Neural crest cell (in vitro differentiated cells): ENCODE data around the gene CA10. TPM values are rescaled to one million over a fixed set of nuclear protein-coding genes. Genes with fewer than 3 reads are reported as not detected.

Source experiments
- DNase-seq: peaks from one replicate; pipeline ENCODE4 v3.0.0; 2021; ENCODE audit warnings: low read depth, mixed read lengths, low spot score
- H3K27ac Mint-ChIP-seq: one replicate; pipeline ENCODE4 v1.8.0; 2021; ENCODE audit warnings: mild to moderate bottlenecking, mixed read lengths; ENCODE audit not compliant: unreplicated experiment
- H3K27me3 Mint-ChIP-seq: 2 replicates; pipeline ENCODE4 v1.8.0; 2021; ENCODE audit warnings: low read depth, mild to moderate bottlenecking, mixed read lengths
- H3K36me3 Mint-ChIP-seq: 2 replicates; pipeline ENCODE4 v1.8.0; 2021; ENCODE audit warnings: low read depth, mild to moderate bottlenecking, mixed read lengths
- H3K4me1 Mint-ChIP-seq: 2 replicates; pipeline ENCODE4 v1.8.0; 2021; ENCODE audit warnings: mixed read lengths
- H3K4me3 Mint-ChIP-seq: one replicate; pipeline ENCODE4 v1.8.0; 2021; ENCODE audit warnings: mild to moderate bottlenecking, mixed read lengths
- H3K9me3 Mint-ChIP-seq: 2 replicates; pipeline ENCODE4 v1.8.0; 2021; ENCODE audit warnings: mixed read lengths
- CTCF ChIP-seq: fragments of 200-600 bp; sonication (generic); conservative IDR thresholded peaks from 2 replicates; pipeline ENCODE4 v1.5.0; 2021; ENCODE audit warnings: antibody characterized with exemption, mild to moderate bottlenecking
- total RNA-seq: library from RNA; stranded (reverse); gene quantifications from 2 replicates; pipeline ENCODE4 v1.2.1, GENCODE V29; 2021

Gene CA10
- total RNA-seq, 1 donor from 2014 or later, result not detected

GRCh38 chr17:51618476-51618875 lies 540.0 kb downstream of the CA10 start:
- no peak overlapping the region for H3K4me3 Mint-ChIP-seq
- peaks cover 7% of the 10 kb centered on the region for H3K9me3 Mint-ChIP-seq
- no peaks in the 10 kb centered on the region for H3K36me3 Mint-ChIP-seq
- peaks cover 17% of the 10 kb centered on the region for H3K4me1 Mint-ChIP-seq
- H3K27me3 Mint-ChIP-seq, result no peaks in the 10 kb centered on the region
- DNase-seq, result no peak
- H3K27ac Mint-ChIP-seq, result no peak overlapping the region
- TF ChIP-seq CTCF, result no peak

GRCh38 chr17:51617986-51618385 lies 540.5 kb downstream of the CA10 start:
- Mint-ChIP-seq H3K4me1 (peaks cover 17% of the 10 kb centered on the region), H3K4me3 (peak overlapping the region; percentile 20), H3K9me3 (peaks cover 5% of the 10 kb centered on the region), H3K27ac (no peak overlapping the region), H3K27me3 (no peaks in the 10 kb centered on the region), H3K36me3 (no peaks in the 10 kb centered on the region)
- no peak for TF ChIP-seq CTCF
- DNase-seq, result no peak

GRCh38 chr17:51613255-51613654 lies 545.3 kb downstream of the CA10 start:
- no peak for DNase-seq
- no peak overlapping the region for H3K4me3 Mint-ChIP-seq
- no peak for TF ChIP-seq CTCF
- peaks cover 39% of the 10 kb centered on the region for H3K4me1 Mint-ChIP-seq
- H3K9me3 Mint-ChIP-seq, result peaks cover 5% of the 10 kb centered on the region
- no peaks in the 10 kb centered on the region for H3K27me3 Mint-ChIP-seq
- H3K27ac Mint-ChIP-seq, result no peak overlapping the region
- H3K36me3 Mint-ChIP-seq, result no peaks in the 10 kb centered on the region

- Mint-ChIP-seq H3K27ac (no peak overlapping the region), H3K27me3 (no peaks in the 10 kb centered on the region), H3K4me1 (peaks cover 33% of the 10 kb centered on the region)
Measured at GRCh38 chr17:51612692-51613091, 545.8 kb downstream of the CA10 start.

GRCh38 chr17:51611585-51611984 lies 546.9 kb downstream of the CA10 start:
- H3K36me3 Mint-ChIP-seq, result no peaks in the 10 kb centered on the region
- no peaks in the 10 kb centered on the region for H3K27me3 Mint-ChIP-seq
- no peak for TF ChIP-seq CTCF
- H3K27ac Mint-ChIP-seq, result peak overlapping the region; percentile 65
- peaks cover 2% of the 10 kb centered on the region for H3K9me3 Mint-ChIP-seq
- no peak overlapping the region for H3K4me3 Mint-ChIP-seq
- peaks cover 32% of the 10 kb centered on the region for H3K4me1 Mint-ChIP-seq
- peak; percentile 10 for DNase-seq

More at GRCh38 chr17:51612692-51613091, 545.8 kb downstream of the CA10 start:
- H3K9me3 Mint-ChIP-seq, result peaks cover 2% of the 10 kb centered on the region
- TF ChIP-seq CTCF, result no peak
- no peak for DNase-seq
- no peaks in the 10 kb centered on the region for H3K36me3 Mint-ChIP-seq
- H3K4me3 Mint-ChIP-seq, result no peak overlapping the region

GRCh38 chr17:51610834-51611233 lies 547.7 kb downstream of the CA10 start:
- H3K27ac Mint-ChIP-seq, result no peak overlapping the region
- no peaks in the 10 kb centered on the region for H3K27me3 Mint-ChIP-seq
- H3K9me3 Mint-ChIP-seq, result peaks cover 5% of the 10 kb centered on the region
- no peak overlapping the region for H3K4me3 Mint-ChIP-seq
- peaks cover 32% of the 10 kb centered on the region for H3K4me1 Mint-ChIP-seq
- TF ChIP-seq CTCF, result no peak
- H3K36me3 Mint-ChIP-seq, result no peaks in the 10 kb centered on the region
- DNase-seq, result no peak
